GM19467 (cell line): ENCODE data around the gene SEMG2.

Experiments used
- ATAC-seq: cut with Tn5 transposase; IDR thresholded peaks from one replicate; pipeline ENCODE4 v1.9.1; 2021; ENCODE audit warnings: mild to moderate bottlenecking, moderate library complexity; ENCODE audit not compliant: unreplicated experiment

SEMG2 gene, protein sequence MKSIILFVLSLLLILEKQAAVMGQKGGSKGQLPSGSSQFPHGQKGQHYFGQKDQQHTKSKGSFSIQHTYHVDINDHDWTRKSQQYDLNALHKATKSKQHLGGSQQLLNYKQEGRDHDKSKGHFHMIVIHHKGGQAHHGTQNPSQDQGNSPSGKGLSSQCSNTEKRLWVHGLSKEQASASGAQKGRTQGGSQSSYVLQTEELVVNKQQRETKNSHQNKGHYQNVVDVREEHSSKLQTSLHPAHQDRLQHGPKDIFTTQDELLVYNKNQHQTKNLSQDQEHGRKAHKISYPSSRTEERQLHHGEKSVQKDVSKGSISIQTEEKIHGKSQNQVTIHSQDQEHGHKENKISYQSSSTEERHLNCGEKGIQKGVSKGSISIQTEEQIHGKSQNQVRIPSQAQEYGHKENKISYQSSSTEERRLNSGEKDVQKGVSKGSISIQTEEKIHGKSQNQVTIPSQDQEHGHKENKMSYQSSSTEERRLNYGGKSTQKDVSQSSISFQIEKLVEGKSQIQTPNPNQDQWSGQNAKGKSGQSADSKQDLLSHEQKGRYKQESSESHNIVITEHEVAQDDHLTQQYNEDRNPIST

GRCh38 chr20:45221076-45221475, at the start of gene SEMG2:
SEMG2 (plus strand) TSS chr20:45221373; CDS start chr20:45221390, 17 bp downstream.
- no peak for ATAC-seq

- no peak for ATAC-seq
These were observed 47.7 kb upstream of the SEMG2 start for GRCh38 chr20:45173522-45173921.

- no peak for ATAC-seq
These were observed 46.5 kb upstream of the SEMG2 start, which contains the start of gene PI3 for GRCh38 chr20:45174434-45175364. PI3 (plus strand) TSS chr20:45174902; CDS start chr20:45174923, 21 bp downstream.

DNA sequence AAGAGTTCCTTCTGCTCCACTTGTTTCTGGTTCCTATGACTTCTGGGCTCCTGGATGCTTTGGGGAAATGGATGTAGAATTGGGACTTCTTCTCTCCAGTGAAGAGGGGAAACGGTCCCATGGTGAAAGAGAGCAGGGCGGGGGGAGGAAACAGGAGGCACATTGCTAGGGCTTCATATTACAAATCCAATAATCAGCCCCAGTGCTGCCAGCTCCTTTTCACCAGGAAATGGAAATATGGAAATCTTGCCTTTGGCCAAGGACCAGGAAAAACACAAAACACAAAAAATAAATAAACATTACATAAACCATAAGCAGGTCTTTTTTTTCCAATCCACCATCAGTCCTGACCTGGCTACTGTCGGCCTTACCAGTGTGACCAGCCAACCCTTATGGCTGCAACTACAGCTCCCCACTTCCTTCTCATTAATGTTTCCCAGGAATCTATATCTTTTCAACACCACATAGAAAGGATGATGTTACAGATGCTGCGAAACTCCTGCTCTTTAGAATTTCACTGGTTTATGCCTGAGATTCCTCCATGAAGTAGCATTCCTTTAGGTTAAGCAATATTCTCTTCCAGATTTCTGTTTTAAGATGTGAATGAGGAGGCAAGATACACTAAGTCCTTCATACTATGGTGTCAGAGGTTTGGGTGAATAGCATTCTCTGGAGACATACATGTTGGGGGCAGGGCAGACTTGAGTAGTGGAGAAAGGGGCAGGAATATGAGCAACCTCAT, 44.5 kb upstream of the SEMG2 start:
- no peak for ATAC-seq

- no peak for ATAC-seq
These were observed 42.0 kb upstream of the SEMG2 start for GRCh38 chr20:45179166-45179565.

DNA sequence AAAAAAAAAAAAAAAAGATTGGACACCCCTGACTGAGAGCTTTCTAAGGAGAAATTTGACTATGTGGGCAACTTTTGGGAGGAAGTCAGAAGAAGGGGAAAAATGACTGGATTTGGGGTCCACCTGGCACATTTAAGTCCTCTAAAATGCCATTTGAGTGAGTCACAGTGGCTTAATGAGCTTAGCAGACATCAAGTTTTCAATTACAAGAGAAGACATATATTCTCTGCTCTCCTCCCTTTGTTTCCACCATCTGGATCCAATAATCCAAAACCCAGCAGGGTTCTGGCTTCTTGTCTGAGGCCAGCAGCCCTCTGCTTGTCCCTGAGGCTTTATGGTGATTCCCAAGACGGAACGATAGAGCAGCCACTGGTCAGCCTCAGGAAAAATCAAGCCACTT, 39.5 kb upstream of the SEMG2 start:
- no peak for ATAC-seq

- ATAC-seq: no peak
These were observed 38.1 kb upstream of the SEMG2 start for GRCh38 chr20:45183084-45183483.

GRCh38 chr20:45187693-45188092, 33.5 kb upstream of the SEMG2 start:
- no peak for ATAC-seq

- ATAC-seq: no peak
These were observed 32.0 kb upstream of the SEMG2 start for GRCh38 chr20:45189067-45189609.

DNA sequence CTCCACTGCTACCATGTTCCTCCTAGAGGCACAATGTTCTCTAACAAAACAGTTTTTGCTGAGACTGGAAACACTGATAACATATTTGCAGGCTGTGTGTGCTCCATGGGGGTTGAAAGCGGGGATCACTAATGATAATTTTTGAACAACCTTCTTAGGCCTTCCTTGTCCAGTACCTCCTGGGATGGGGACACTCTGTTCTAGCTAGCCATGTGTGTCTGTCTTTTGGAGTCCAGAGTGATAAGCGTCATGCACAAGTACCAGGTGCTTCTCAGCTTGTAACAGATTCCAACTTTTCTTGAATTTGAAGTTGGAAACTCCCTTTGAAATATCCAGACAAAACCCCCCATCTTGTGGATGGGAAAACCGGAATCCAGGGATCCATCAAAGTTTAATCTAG, 31.3 kb upstream of the SEMG2 start:
- no peak for ATAC-seq

DNA sequence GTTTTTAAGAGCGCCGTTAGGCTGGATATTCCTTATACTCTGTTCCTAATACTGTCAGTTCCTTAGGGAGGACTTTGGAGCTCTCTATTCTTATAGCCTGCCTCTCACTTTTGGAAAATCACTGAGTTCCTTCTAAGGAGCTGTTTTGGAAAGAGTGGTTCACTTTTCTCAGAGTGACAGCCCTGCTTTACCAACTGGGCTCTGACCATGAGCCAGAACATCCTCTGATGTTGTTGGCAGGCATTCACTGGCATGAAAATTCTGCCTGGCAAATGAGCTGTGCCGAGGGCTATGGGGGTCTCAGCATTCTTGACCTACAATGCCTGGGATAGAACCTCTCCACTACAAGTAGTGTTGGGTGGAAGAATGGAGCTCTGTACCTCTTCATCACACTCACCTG, 29.2 kb upstream of the SEMG2 start:
- ATAC-seq: no peak

GRCh38 chr20:45193331-45193730, 27.8 kb upstream of the SEMG2 start:
- ATAC-seq: no peak

GRCh38 chr20:45206725-45207124, 14.4 kb upstream of the SEMG2 start, which contains the start of gene SEMG1:
SEMG1 (plus strand) TSS chr20:45207033; CDS start chr20:45207054, 21 bp downstream.
- ATAC-seq: no peak

DNA sequence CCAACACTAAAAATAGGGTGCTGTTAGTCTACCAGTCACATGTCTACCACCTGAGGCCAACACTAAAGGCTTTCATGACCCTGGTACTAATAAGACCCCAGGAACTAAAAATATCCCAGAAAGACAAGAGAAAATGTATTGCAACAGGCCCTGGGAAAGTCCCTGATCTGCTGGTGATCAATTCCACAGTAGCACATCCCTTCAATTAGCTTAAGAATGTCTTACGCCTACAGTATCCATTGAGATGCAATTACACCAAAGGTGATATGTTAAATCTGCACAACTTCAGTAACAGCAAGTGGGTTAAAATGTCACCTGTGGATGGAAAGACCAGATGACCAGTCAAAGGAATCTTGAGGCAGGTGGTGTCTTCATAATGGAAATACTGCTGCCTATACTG, 11.2 kb upstream of the SEMG2 start:
- no peak for ATAC-seq

DNA sequence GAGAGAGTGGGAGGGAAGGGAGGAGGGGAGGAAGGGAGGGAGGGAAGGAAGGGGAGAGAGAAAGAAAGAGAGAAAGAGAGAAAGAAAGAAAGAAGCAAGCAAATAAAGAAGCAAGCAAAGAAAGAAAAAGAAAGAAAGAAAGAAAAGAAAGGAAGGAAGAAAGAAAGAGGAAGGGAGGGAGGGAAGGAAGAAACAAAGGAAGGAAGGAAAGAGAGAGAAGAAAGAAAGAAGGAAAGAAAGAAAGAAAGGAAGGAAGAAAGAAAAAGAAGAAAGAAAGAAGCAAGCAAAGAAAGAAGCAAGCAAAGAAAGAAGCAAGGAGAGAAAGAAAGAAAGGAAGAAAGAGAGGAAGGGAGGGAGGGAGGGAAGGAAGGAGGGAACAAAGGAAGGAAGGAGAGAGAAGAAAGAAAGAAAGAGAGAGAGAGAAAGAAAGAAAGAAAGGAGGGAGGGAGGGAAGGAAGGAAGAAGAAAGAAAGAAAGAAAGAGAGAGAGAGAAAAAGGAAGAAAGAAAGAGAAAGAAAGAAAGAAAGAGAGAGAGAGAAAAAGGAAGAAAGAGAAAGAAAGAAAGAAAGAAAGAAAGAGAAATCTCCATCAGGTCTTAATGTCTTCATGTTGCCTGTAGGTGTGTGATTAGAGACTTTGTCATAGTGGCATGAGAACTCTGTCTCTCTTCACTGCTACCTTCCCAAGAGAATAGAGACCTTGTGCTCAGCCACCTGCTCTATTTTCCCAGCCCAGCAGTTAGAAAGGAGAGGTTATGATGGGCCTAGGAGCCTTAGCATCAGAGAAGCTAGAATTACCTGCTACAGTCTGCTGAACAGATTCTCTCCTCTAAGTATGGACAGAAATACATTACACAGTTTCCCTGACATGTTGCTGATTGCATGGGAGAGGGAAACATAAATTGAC, 9.4 kb upstream of the SEMG2 start:
- no peak for ATAC-seq

- no peak for ATAC-seq
These were observed 8.3 kb upstream of the SEMG2 start for GRCh38 chr20:45212836-45213235.

DNA sequence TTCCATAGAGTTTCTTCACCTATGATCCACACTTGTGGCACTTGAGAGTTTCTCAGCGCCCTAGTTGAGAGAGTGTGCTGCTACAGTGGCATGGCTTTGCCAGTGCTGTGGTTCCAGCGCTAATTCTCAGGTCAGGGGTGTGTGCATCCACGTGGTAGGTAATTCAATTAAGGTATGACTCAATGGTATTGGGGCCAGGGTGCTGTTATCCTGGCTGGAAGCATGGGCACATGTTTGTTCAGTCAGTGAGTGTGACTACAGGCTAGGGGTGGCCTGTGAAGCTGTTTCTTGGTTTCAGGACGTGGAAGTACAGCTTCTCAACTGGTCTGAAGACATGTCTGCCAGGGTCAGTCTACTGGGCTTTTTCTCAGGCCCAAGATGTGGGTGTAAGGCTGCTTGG, 3.0 kb upstream of the SEMG2 start:
- no peak for ATAC-seq

- no peak for ATAC-seq
These were observed 2.5 kb upstream of the SEMG2 start for GRCh38 chr20:45218636-45219035.

- ATAC-seq: no peak
These were observed 2.0 kb downstream of the SEMG2 start for GRCh38 chr20:45223136-45223535.
